DND-41 (cell line): Measurements from ENCODE around the gene TMEM238L.

Experiments
- ATAC-seq: fragments of 200-7000 bp; cut with Tn5 transposase; 3 replicates; pipeline ENCODE4 v1.9.1; 2021; ENCODE audit warnings: low read depth; ENCODE audit not compliant: insufficient read depth
- DNase-seq: peaks from one replicate; pipeline ENCODE4 v3.0.0-alpha.2; 2020
- H2AFZ ChIP-seq: 2 replicates; pipeline ENCODE4 v1.6.0; 2012; ENCODE audit warnings: low read depth, low read length
- H3K27ac ChIP-seq: 2 replicates; pipeline ENCODE4 v1.5.1; 2012; ENCODE audit warnings: low read length, inconsistent platforms
- H3K27me3 ChIP-seq: fragments of 200-600 bp; sonication (generic); 2 replicates; pipeline ENCODE4 v1.6.0; 2012; ENCODE audit warnings: low read length, mild to moderate bottlenecking, inconsistent platforms; ENCODE audit not compliant: insufficient read depth, poor library complexity
- H3K36me3 ChIP-seq: 2 replicates; pipeline ENCODE4 v1.5.1; 2012; ENCODE audit warnings: low read length, inconsistent platforms; ENCODE audit not compliant: insufficient read depth
- H3K4me1 ChIP-seq: 2 replicates; pipeline ENCODE4 v1.5.1; 2012; ENCODE audit warnings: mild to moderate bottlenecking, low read length; ENCODE audit not compliant: insufficient read depth
- H3K4me2 ChIP-seq: 2 replicates; pipeline ENCODE4 v1.6.0; 2012; ENCODE audit warnings: mild to moderate bottlenecking, moderate library complexity, low read length, inconsistent platforms; ENCODE audit not compliant: insufficient read depth
- H3K4me3 ChIP-seq, 2 experiments: fragments of 200-600 bp in 1 of 2; shearing (Covaris generic) in 1 of 2; 2 replicates each; pipeline ENCODE4 v1.5.1; 2012 to 2016; ENCODE audit warnings: inconsistent platforms in 2 of 2, low read length in 2 of 2, mild to moderate bottlenecking in 2 of 2, low read depth in 1 of 2, moderate library complexity in 1 of 2
- H3K79me2 ChIP-seq: 2 replicates; pipeline ENCODE4 v1.6.0; 2012; ENCODE audit warnings: low read length, inconsistent platforms; ENCODE audit not compliant: insufficient read depth
- H3K9ac ChIP-seq: 2 replicates; pipeline ENCODE4 v1.6.0; 2012; ENCODE audit warnings: low read depth, mild to moderate bottlenecking, inconsistent platforms, low read length, moderate library complexity
- H3K9me3 ChIP-seq: 2 replicates; pipeline ENCODE4 v1.5.1; 2012; ENCODE audit warnings: low read length, moderate library complexity, mild to moderate bottlenecking, inconsistent platforms; ENCODE audit not compliant: insufficient read depth, severe bottlenecking
- H4K20me1 ChIP-seq: 2 replicates; pipeline ENCODE4 v1.6.0; 2012; ENCODE audit warnings: low read length; ENCODE audit not compliant: insufficient read depth
- EZH2 ChIP-seq: IDR thresholded peaks from 3 replicates; pipeline ENCODE4 v1.6.1; 2012; ENCODE audit warnings: borderline replicate concordance, low read depth, mild to moderate bottlenecking, moderate library complexity, low read length, inconsistent platforms; ENCODE audit not compliant: severe bottlenecking
- TF ChIP-seq, protein P1 (sequence below): IDR thresholded peaks from 2 replicates; pipeline ENCODE4 v1.5.1; 2012; ENCODE audit warnings: borderline replicate concordance, low read length, moderate library complexity, mild to moderate bottlenecking; ENCODE audit not compliant: poor library complexity, severe bottlenecking; ENCODE audit errors: extremely low read depth

TMEM238L gene

DNA sequence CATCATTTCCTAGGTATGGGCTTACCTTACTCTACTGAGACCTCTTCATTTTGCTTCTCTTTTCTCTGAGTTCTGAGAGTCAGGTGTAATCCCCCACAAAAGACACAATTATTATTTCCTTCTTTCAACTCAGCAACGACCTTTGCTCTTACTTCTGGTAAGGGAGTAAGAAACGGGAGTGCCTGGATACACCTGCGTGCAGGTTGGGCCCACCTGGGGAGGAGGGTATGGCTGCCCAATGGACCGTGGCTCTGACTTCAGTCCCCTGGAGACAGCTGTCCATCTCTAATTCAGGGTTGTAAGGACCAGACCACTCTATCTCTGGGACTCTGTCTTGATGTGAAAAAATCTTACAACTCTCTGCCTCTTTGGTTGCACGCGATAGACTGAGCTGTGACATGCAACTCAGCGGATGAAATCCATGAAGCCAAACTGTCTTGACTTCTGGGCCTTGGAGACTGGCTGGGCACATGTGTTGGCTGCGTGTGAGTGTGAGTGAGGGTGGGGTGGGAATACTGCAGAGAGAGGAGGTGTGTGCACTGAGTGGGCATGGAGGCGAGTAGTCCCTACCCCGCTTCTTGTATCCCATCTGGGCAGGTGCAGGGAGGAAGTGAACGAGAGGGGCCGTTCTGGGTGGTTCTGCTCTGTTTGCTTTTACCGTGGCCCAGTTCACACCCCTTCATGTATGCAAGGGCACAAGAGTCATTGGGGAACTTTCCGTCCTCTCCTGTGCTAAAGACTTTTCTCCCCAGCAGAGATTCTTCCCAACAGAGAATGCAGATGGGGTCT is 1.2 kb downstream of the TMEM238L start:
- Histone ChIP-seq H3K9ac (no peak overlapping the region), H3K4me3 (no peak overlapping the region), H3K4me2 (no peak overlapping the region), H4K20me1 (no peaks in the 10 kb centered on the region), H2AFZ (no peak overlapping the region), H3K27ac (no peak overlapping the region), H3K9me3 (no peaks in the 10 kb centered on the region), H3K36me3 (no peaks in the 10 kb centered on the region), H3K27me3 (no peaks in the 10 kb centered on the region), H3K79me2 (no peaks in the 10 kb centered on the region), H3K4me1 (no peaks in the 10 kb centered on the region)
- no peak for DNase-seq
- no peak for ATAC-seq
- TF ChIP-seq, protein P1, sequence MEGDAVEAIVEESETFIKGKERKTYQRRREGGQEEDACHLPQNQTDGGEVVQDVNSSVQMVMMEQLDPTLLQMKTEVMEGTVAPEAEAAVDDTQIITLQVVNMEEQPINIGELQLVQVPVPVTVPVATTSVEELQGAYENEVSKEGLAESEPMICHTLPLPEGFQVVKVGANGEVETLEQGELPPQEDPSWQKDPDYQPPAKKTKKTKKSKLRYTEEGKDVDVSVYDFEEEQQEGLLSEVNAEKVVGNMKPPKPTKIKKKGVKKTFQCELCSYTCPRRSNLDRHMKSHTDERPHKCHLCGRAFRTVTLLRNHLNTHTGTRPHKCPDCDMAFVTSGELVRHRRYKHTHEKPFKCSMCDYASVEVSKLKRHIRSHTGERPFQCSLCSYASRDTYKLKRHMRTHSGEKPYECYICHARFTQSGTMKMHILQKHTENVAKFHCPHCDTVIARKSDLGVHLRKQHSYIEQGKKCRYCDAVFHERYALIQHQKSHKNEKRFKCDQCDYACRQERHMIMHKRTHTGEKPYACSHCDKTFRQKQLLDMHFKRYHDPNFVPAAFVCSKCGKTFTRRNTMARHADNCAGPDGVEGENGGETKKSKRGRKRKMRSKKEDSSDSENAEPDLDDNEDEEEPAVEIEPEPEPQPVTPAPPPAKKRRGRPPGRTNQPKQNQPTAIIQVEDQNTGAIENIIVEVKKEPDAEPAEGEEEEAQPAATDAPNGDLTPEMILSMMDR, result no peak
- no peak for TF ChIP-seq EZH2

DNA sequence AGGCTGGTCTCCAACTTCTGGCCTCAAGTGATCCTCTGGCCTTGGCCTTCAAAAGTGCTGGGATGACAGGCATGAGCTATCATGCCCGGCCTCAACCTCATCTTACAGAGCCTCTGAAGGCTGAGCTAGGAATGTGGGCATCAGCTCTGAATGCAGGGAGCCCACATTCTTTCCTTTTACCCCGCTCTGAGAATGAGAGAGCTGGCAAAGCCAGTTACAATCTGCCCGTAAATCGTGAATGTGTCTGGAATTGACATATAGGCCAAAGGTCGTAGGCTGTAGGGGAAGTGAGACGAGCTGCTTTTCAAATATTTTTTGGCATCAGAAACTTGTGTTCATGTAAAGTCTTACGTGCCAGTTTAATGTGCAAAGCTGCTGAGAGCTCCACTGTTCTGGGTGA is 4.5 kb downstream of the TMEM238L start:
- Histone ChIP-seq H3K4me1 (no peaks in the 10 kb centered on the region), H4K20me1 (no peaks in the 10 kb centered on the region), H3K27me3 (peaks cover 2% of the 10 kb centered on the region), H2AFZ (no peak overlapping the region), H3K9ac (no peak overlapping the region), H3K4me3 (no peak overlapping the region), H3K36me3 (no peaks in the 10 kb centered on the region), H3K79me2 (no peaks in the 10 kb centered on the region), H3K4me2 (no peak overlapping the region), H3K27ac (no peak overlapping the region), H3K9me3 (no peaks in the 10 kb centered on the region)
- no peak for TF ChIP-seq EZH2
- TF ChIP-seq, protein P1, result no peak
- no peak for ATAC-seq
- DNase-seq, result no peak

DNA sequence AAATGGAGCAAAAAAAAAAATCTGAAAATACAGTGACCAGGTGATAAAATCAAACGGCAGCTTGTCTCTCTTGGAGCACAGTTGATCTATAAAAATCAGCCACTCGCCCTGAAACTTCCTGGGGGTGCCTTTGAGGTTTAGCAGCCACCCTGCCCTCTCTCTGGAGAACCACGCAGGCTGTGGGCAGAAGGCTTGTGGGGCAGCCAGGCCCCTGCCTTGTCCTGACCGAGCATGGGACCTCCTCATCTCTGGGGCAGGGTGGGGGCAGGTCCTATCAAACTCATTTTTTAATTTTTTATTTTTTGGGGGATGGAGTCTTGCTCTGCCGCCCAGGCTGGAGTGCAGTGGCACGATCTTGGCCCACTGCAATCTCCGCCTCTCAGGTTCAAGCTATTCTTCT is 5.0 kb downstream of the TMEM238L start:
- no peaks in the 10 kb centered on the region for H4K20me1 ChIP-seq
- H3K4me1 ChIP-seq, result no peaks in the 10 kb centered on the region
- no peak for TF ChIP-seq EZH2
- TF ChIP-seq, protein P1, result no peak
- no peaks in the 10 kb centered on the region for H3K79me2 ChIP-seq
- no peak for ATAC-seq
- no peak overlapping the region for H3K27ac ChIP-seq
- peaks cover 2% of the 10 kb centered on the region for H3K27me3 ChIP-seq
- H3K4me3 ChIP-seq, result no peak overlapping the region
- H3K9me3 ChIP-seq, result no peaks in the 10 kb centered on the region
- no peaks in the 10 kb centered on the region for H3K36me3 ChIP-seq
- no peak overlapping the region for H3K4me2 ChIP-seq
- H3K9ac ChIP-seq, result no peak overlapping the region
- DNase-seq, result no peak
- H2AFZ ChIP-seq, result no peak overlapping the region
